ENCODE results near the gene TRIM29.

- TF ChIP-seq, protein P1, sequence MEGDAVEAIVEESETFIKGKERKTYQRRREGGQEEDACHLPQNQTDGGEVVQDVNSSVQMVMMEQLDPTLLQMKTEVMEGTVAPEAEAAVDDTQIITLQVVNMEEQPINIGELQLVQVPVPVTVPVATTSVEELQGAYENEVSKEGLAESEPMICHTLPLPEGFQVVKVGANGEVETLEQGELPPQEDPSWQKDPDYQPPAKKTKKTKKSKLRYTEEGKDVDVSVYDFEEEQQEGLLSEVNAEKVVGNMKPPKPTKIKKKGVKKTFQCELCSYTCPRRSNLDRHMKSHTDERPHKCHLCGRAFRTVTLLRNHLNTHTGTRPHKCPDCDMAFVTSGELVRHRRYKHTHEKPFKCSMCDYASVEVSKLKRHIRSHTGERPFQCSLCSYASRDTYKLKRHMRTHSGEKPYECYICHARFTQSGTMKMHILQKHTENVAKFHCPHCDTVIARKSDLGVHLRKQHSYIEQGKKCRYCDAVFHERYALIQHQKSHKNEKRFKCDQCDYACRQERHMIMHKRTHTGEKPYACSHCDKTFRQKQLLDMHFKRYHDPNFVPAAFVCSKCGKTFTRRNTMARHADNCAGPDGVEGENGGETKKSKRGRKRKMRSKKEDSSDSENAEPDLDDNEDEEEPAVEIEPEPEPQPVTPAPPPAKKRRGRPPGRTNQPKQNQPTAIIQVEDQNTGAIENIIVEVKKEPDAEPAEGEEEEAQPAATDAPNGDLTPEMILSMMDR (IDR thresholded peaks at IDR 0.05), result no peak
- TF ChIP-seq POLR2A (IDR thresholded peaks at IDR 0.05), result no peak
Observed at GRCh38 chr11:120123946-120124345, 14.0 kb downstream of the TRIM29 start.
